Islet of Langerhans (tissue), 1 donor: ENCODE data around the gene TBL1X.
"Not testable (repeated sequence)": the region's sequence is repeated elsewhere in the genome, so short reads cannot be mapped to it uniquely, and the experiment has no call there.

ENCODE experiments used
- FAIRE-seq: peaks from one replicate; lab custom pipeline; 2011; peaks lifted over from hg19 to GRCh38; lab: Jason Lieb, UNC

TBL1X gene

GRCh38 chrX:9536156-9536555 is 71.3 kb downstream of the TBL1X start:
- not testable (repeated sequence) for FAIRE-seq

GRCh38 chrX:9537781-9538180 is 72.9 kb downstream of the TBL1X start:
- no peak for FAIRE-seq

- no peak for FAIRE-seq
Measured at GRCh38 chrX:9538544-9539045, 73.7 kb downstream of the TBL1X start.

- FAIRE-seq, result no peak
Measured at GRCh38 chrX:9539605-9540387, 74.9 kb downstream of the TBL1X start.

- FAIRE-seq, result no peak
Measured at GRCh38 chrX:9542106-9542760, 77.4 kb downstream of the TBL1X start.

- FAIRE-seq, result no peak
Measured at GRCh38 chrX:9542761-9543111, 77.9 kb downstream of the TBL1X start.

GRCh38 chrX:9555354-9555753 is 90.5 kb downstream of the TBL1X start:
- FAIRE-seq, result no peak

GRCh38 chrX:9557091-9557490 is 92.2 kb downstream of the TBL1X start:
- FAIRE-seq, result no peak

GRCh38 chrX:9557521-9557920 is 92.7 kb downstream of the TBL1X start:
- FAIRE-seq, result no peak

- FAIRE-seq, result no peak
Measured at GRCh38 chrX:9558615-9559014, 93.8 kb downstream of the TBL1X start.

- FAIRE-seq, result no peak
Measured at GRCh38 chrX:9560219-9560618, 95.4 kb downstream of the TBL1X start.

GRCh38 chrX:9561199-9561598 is 96.3 kb downstream of the TBL1X start:
- FAIRE-seq, result no peak

- FAIRE-seq, result no peak
Measured at GRCh38 chrX:9562851-9563250, 98.0 kb downstream of the TBL1X start.

GRCh38 chrX:9566150-9566621 is 101.3 kb downstream of the TBL1X start:
- FAIRE-seq, result no peak

- FAIRE-seq, result no peak
Measured at GRCh38 chrX:9569876-9570301, 105.0 kb downstream of the TBL1X start.

- peak; percentile 98 for FAIRE-seq
Measured at GRCh38 chrX:9573282-9574106, 108.6 kb downstream of the TBL1X start.

- no peak for FAIRE-seq
Measured at GRCh38 chrX:9576059-9576458, 111.2 kb downstream of the TBL1X start.

- FAIRE-seq, result no peak
Measured at GRCh38 chrX:9577555-9577954, 112.7 kb downstream of the TBL1X start.

GRCh38 chrX:9578083-9578779 is 113.4 kb downstream of the TBL1X start:
- no peak for FAIRE-seq

GRCh38 chrX:9581771-9582385 is 117.0 kb downstream of the TBL1X start:
- no peak for FAIRE-seq

- FAIRE-seq, result no peak
Measured at GRCh38 chrX:9582956-9583355, 118.1 kb downstream of the TBL1X start.

- FAIRE-seq, result no peak
Measured at GRCh38 chrX:9586992-9587392, 122.1 kb downstream of the TBL1X start.
